HEK293 (cell line): ENCODE data around the gene KCNG3.

Experiments used
- KLF9 ChIP-seq: fragments of 450-650 bp; formaldehyde crosslinking; IDR thresholded peaks from 2 replicates; pipeline ENCODE4 v1.5.1; 2016; ENCODE audit warnings: missing biosample characterization, missing genetic modification characterization, low read depth
- PATZ1 ChIP-seq: fragments of 450-650 bp; formaldehyde crosslinking; IDR thresholded peaks from 2 replicates; pipeline ENCODE4 v1.5.1; 2016; ENCODE audit warnings: missing biosample characterization, missing genetic modification characterization
- PBX3 ChIP-seq: sonication (generic); formaldehyde crosslinking; IDR thresholded peaks from 2 replicates; pipeline ENCODE4 v1.8.1; 2022; ENCODE audit warnings: mild to moderate bottlenecking, moderate library complexity, missing genetic modification reagents
- TCF7L2 ChIP-seq: IDR thresholded peaks from 2 replicates; pipeline ENCODE4 v1.6.1; 2011; ENCODE audit warnings: low read depth, mild to moderate bottlenecking, inconsistent platforms, low read length, moderate library complexity, borderline replicate concordance
- YY2 ChIP-seq: fragments of 450-650 bp; formaldehyde crosslinking; IDR thresholded peaks from 2 replicates; pipeline ENCODE4 v1.5.1; 2016; ENCODE audit warnings: missing biosample characterization, missing genetic modification characterization
- ZNF2 ChIP-seq: fragments of 450-650 bp; formaldehyde crosslinking; IDR thresholded peaks from 2 replicates; pipeline ENCODE4 v1.5.1; 2016; ENCODE audit warnings: missing biosample characterization, missing genetic modification characterization
- ZNF266 ChIP-seq: fragments of 450-650 bp; formaldehyde crosslinking; IDR thresholded peaks from 2 replicates; pipeline ENCODE4 v1.5.1; 2016; ENCODE audit warnings: missing biosample characterization, missing genetic modification characterization, low read depth
- ZNF280C ChIP-seq: fragments of 450-650 bp; formaldehyde crosslinking; IDR thresholded peaks from 2 replicates; pipeline ENCODE4 v1.5.1; 2016; ENCODE audit warnings: missing biosample characterization, missing genetic modification characterization
- ZNF302 ChIP-seq: fragments of 450-650 bp; formaldehyde crosslinking; IDR thresholded peaks from 2 replicates; pipeline ENCODE4 v1.5.1; 2016; ENCODE audit warnings: missing biosample characterization, missing genetic modification characterization, low read depth
- ZNF335 ChIP-seq: fragments of 450-650 bp; formaldehyde crosslinking; conservative IDR thresholded peaks from 2 replicates; pipeline ENCODE4 v1.5.1; 2016; ENCODE audit warnings: missing biosample characterization, missing genetic modification characterization
- ZNF341 ChIP-seq: fragments of 450-650 bp; formaldehyde crosslinking; IDR thresholded peaks from 2 replicates; pipeline ENCODE4; 2016; ENCODE audit warnings: low read depth, missing biosample characterization, missing genetic modification characterization
- ZNF394 ChIP-seq: fragments of 450-650 bp; formaldehyde crosslinking; IDR thresholded peaks from 2 replicates; pipeline ENCODE4 v1.5.1; 2016; ENCODE audit warnings: missing biosample characterization, missing genetic modification characterization, mild to moderate bottlenecking, moderate library complexity, borderline replicate concordance
- ZNF514 ChIP-seq: fragments of 450-650 bp; formaldehyde crosslinking; IDR thresholded peaks from 2 replicates; pipeline ENCODE4 v1.5.1; 2016; ENCODE audit warnings: missing biosample characterization, missing genetic modification characterization
- ZNF549 ChIP-seq: fragments of 450-650 bp; IDR thresholded peaks from 2 replicates; pipeline ENCODE4 v1.5.1; 2018; ENCODE audit warnings: missing biosample characterization, missing genetic modification characterization, mild to moderate bottlenecking, inconsistent platforms, moderate library complexity
- ZNF561 ChIP-seq: fragments of 450-650 bp; IDR thresholded peaks from 2 replicates; pipeline ENCODE4 v1.5.1; 2018; ENCODE audit warnings: missing biosample characterization, missing genetic modification characterization, borderline replicate concordance
- ZNF585B ChIP-seq: fragments of 450-650 bp; formaldehyde crosslinking; IDR thresholded peaks from 2 replicates; pipeline ENCODE4 v1.5.1; 2016; ENCODE audit warnings: missing biosample characterization, missing genetic modification characterization
- ZNF610 ChIP-seq: fragments of 450-650 bp; formaldehyde crosslinking; IDR thresholded peaks from 2 replicates; pipeline ENCODE4 v1.5.1; 2016; ENCODE audit warnings: missing biosample characterization, missing genetic modification characterization, borderline replicate concordance
- ZNF626 ChIP-seq: fragments of 450-650 bp; sonication (Bioruptor Pico); formaldehyde crosslinking; IDR thresholded peaks from 2 replicates; pipeline ENCODE4 v1.5.1; 2018; ENCODE audit warnings: missing biosample characterization, missing genetic modification characterization, inconsistent platforms
- ZNF677 ChIP-seq: fragments of 450-650 bp; IDR thresholded peaks from 2 replicates; pipeline ENCODE4 v1.5.0; 2018; ENCODE audit warnings: missing biosample characterization, mild to moderate bottlenecking, missing genetic modification characterization, moderate library complexity
- ZNF707 ChIP-seq: fragments of 450-650 bp; formaldehyde crosslinking; IDR thresholded peaks from 2 replicates; pipeline ENCODE4 v1.5.1; 2016; ENCODE audit warnings: missing biosample characterization, missing genetic modification characterization
- ZNF843 ChIP-seq: fragments of 450-650 bp; formaldehyde crosslinking; IDR thresholded peaks from 2 replicates; pipeline ENCODE4 v1.5.1; 2016; ENCODE audit warnings: missing biosample characterization, missing genetic modification characterization
- TF ChIP-seq, protein P1 (sequence below): fragments of 450-650 bp; formaldehyde crosslinking; optimal IDR thresholded peaks from 2 replicates; pipeline ENCODE3; 2016; ENCODE audit warnings: missing biosample characterization, mild to moderate bottlenecking, missing genetic modification characterization
- TF ChIP-seq, protein P2 (sequence below): fragments of 450-650 bp; formaldehyde crosslinking; IDR thresholded peaks from 2 replicates; pipeline ENCODE4 v1.5.1; 2017; ENCODE audit warnings: missing biosample characterization, mild to moderate bottlenecking, missing genetic modification characterization, moderate library complexity
- TF ChIP-seq, protein P3 (sequence below): fragments of 450-650 bp; formaldehyde crosslinking; IDR thresholded peaks from 2 replicates; pipeline ENCODE4 v1.5.1; 2016; ENCODE audit warnings: missing biosample characterization, missing genetic modification characterization
- TF ChIP-seq, protein P4 (sequence below): fragments of 450-650 bp; formaldehyde crosslinking; IDR thresholded peaks from 2 replicates; pipeline ENCODE4 v1.5.1; 2016; ENCODE audit warnings: missing biosample characterization, missing genetic modification characterization
- TF ChIP-seq, protein P5 (sequence below): fragments of 450-650 bp; formaldehyde crosslinking; IDR thresholded peaks from 2 replicates; pipeline ENCODE4 v1.5.1; 2017; ENCODE audit warnings: missing biosample characterization, missing genetic modification characterization

KCNG3 gene

GRCh38 chr2:42430188-42430587 lies 63.6 kb downstream of the KCNG3 start (continued):
- no peak for TF ChIP-seq ZNF280C (tag by site-specific recombination)
- no peak for TF ChIP-seq ZNF2 (tag by site-specific recombination)
- TF ChIP-seq, protein P1, sequence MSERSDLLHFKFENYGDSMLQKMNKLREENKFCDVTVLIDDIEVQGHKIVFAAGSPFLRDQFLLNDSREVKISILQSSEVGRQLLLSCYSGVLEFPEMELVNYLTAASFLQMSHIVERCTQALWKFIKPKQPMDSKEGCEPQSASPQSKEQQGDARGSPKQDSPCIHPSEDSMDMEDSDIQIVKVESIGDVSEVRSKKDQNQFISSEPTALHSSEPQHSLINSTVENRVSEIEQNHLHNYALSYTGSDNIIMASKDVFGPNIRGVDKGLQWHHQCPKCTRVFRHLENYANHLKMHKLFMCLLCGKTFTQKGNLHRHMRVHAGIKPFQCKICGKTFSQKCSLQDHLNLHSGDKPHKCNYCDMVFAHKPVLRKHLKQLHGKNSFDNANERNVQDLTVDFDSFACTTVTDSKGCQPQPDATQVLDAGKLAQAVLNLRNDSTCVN (tag by site-specific recombination) = no peak
- TF ChIP-seq KLF9 (tag by site-specific recombination) = no peak
- TF ChIP-seq, protein P2, sequence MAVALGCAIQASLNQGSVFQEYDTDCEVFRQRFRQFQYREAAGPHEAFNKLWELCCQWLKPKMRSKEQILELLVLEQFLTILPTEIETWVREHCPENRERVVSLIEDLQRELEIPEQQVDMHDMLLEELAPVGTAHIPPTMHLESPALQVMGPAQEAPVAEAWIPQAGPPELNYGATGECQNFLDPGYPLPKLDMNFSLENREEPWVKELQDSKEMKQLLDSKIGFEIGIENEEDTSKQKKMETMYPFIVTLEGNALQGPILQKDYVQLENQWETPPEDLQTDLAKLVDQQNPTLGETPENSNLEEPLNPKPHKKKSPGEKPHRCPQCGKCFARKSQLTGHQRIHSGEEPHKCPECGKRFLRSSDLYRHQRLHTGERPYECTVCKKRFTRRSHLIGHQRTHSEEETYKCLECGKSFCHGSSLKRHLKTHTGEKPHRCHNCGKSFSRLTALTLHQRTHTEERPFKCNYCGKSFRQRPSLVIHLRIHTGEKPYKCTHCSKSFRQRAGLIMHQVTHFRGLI (tag by site-specific recombination) = no peak
- no peak for TF ChIP-seq ZNF585B (tag by site-specific recombination)
- no peak; the same call in 1 of the 2 replicates for TF ChIP-seq ZNF266 (tag by site-specific recombination)
- peak; percentile 92 for TF ChIP-seq ZNF394
- TF ChIP-seq ZNF335 (tag by site-specific recombination) = no peak
- TF ChIP-seq, protein P3, sequence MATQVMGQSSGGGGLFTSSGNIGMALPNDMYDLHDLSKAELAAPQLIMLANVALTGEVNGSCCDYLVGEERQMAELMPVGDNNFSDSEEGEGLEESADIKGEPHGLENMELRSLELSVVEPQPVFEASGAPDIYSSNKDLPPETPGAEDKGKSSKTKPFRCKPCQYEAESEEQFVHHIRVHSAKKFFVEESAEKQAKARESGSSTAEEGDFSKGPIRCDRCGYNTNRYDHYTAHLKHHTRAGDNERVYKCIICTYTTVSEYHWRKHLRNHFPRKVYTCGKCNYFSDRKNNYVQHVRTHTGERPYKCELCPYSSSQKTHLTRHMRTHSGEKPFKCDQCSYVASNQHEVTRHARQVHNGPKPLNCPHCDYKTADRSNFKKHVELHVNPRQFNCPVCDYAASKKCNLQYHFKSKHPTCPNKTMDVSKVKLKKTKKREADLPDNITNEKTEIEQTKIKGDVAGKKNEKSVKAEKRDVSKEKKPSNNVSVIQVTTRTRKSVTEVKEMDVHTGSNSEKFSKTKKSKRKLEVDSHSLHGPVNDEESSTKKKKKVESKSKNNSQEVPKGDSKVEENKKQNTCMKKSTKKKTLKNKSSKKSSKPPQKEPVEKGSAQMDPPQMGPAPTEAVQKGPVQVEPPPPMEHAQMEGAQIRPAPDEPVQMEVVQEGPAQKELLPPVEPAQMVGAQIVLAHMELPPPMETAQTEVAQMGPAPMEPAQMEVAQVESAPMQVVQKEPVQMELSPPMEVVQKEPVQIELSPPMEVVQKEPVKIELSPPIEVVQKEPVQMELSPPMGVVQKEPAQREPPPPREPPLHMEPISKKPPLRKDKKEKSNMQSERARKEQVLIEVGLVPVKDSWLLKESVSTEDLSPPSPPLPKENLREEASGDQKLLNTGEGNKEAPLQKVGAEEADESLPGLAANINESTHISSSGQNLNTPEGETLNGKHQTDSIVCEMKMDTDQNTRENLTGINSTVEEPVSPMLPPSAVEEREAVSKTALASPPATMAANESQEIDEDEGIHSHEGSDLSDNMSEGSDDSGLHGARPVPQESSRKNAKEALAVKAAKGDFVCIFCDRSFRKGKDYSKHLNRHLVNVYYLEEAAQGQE (tag by site-specific recombination) = peak; percentile 72
- no peak for TF ChIP-seq PBX3 (CRISPR knock-in tag)
- TF ChIP-seq, protein P4, sequence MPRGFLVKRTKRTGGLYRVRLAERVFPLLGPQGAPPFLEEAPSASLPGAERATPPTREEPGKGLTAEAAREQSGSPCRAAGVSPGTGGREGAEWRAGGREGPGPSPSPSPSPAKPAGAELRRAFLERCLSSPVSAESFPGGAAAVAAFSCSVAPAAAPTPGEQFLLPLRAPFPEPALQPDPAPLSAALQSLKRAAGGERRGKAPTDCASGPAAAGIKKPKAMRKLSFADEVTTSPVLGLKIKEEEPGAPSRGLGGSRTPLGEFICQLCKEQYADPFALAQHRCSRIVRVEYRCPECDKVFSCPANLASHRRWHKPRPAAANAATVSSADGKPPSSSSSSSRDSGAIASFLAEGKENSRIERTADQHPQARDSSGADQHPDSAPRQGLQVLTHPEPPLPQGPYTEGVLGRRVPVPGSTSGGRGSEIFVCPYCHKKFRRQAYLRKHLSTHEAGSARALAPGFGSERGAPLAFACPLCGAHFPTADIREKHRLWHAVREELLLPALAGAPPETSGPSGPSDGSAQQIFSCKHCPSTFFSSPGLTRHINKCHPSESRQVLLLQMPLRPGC (tag by site-specific recombination) = no peak
- TF ChIP-seq ZNF302 (tag by site-specific recombination) = no peak
- TF ChIP-seq ZNF610 (tag by site-specific recombination) = no peak
- no peak for TF ChIP-seq TCF7L2
- TF ChIP-seq ZNF561 (tag by site-specific recombination) = no peak
- no peak for TF ChIP-seq ZNF549
- TF ChIP-seq, protein P5, sequence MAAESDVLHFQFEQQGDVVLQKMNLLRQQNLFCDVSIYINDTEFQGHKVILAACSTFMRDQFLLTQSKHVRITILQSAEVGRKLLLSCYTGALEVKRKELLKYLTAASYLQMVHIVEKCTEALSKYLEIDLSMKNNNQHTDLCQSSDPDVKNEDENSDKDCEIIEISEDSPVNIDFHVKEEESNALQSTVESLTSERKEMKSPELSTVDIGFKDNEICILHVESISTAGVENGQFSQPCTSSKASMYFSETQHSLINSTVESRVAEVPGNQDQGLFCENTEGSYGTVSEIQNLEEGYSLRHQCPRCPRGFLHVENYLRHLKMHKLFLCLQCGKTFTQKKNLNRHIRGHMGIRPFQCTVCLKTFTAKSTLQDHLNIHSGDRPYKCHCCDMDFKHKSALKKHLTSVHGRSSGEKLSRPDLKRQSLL (tag by site-specific recombination) = no peak
- TF ChIP-seq ZNF677 (tag by site-specific recombination) = no peak
- TF ChIP-seq PATZ1 (tag by site-specific recombination) = no peak
- no peak for TF ChIP-seq ZNF707 (tag by site-specific recombination)
- TF ChIP-seq ZNF514 (tag by site-specific recombination) = no peak
- no peak for TF ChIP-seq ZNF626 (tag by site-specific recombination)
- TF ChIP-seq YY2 (tag by site-specific recombination) = no peak
- TF ChIP-seq ZNF843 (tag by site-specific recombination) = no peak
- 0 out of 2 replicates have a peak, but pooled peaks have one; percentile 29 for TF ChIP-seq ZNF341 (tag by site-specific recombination)
